A673 (cell line): ENCODE results near the gene FHIT. TPM values are rescaled to one million over a fixed set of nuclear protein-coding genes. Genes with fewer than 3 reads are reported as not detected.

ENCODE experiments used
- BruUV-seq: library from RNA; stranded (reverse); fragments of 400-500 nt; replicated peaks from 2 replicates; lab custom pipeline; 2021; lab: Mats Ljungman, UMichigan
- CTCF ChIA-PET: fragments of 300-600 bp; sonication (Branson Sonifier 250); formaldehyde crosslinking; loops from one replicate; lab custom pipeline; 2022; ENCODE audit warnings: antibody characterized with exemption; lab: Charles Lee
- POLR2A ChIA-PET: fragments of 300-600 bp; sonication (Branson Sonifier 250); formaldehyde crosslinking; loops from one replicate; lab custom pipeline; 2022; ENCODE audit warnings: antibody characterized with exemption; ENCODE audit not compliant: low non-redundant PET; lab: Charles Lee
- DNase-seq: peaks from one replicate; pipeline ENCODE4 v3.0.0-alpha.2; 2015; ENCODE audit warnings: low spot score
- H3K27ac ChIP-seq: fragments of 200-600 bp; sonication (generic); 2 replicates; pipeline ENCODE4 v1.5.1; 2016; ENCODE audit warnings: mixed run types, low read depth, mild to moderate bottlenecking, mixed read lengths, antibody characterized with exemption, low read length; ENCODE audit not compliant: poor library complexity, severe bottlenecking
- H3K27me3 ChIP-seq: fragments of 200-600 bp; sonication (generic); replicated peaks from 2 replicates; pipeline ENCODE4 v1.6.1; 2017; ENCODE audit warnings: mixed run types, low read depth, mild to moderate bottlenecking, mixed read lengths, antibody characterized with exemption, low read length; ENCODE audit not compliant: insufficient read depth, poor library complexity
- H3K36me3 ChIP-seq: fragments of 200-600 bp; sonication (generic); 2 replicates; pipeline ENCODE4 v1.6.1; 2016; ENCODE audit warnings: mixed run types, mild to moderate bottlenecking, mixed read lengths, antibody characterized with exemption, low read length; ENCODE audit not compliant: insufficient read depth, poor library complexity, severe bottlenecking
- H3K4me1 ChIP-seq: fragments of 200-600 bp; sonication (generic); 2 replicates; pipeline ENCODE4 v1.6.1; 2017; ENCODE audit warnings: mixed run types, mild to moderate bottlenecking, mixed read lengths, antibody characterized with exemption, low read length; ENCODE audit not compliant: insufficient read depth, poor library complexity, severe bottlenecking
- H3K4me3 ChIP-seq: fragments of 200-600 bp; sonication (generic); 2 replicates; pipeline ENCODE4 v1.5.1; 2016; ENCODE audit warnings: low read depth, mixed run types, mild to moderate bottlenecking, mixed read lengths, low read length; ENCODE audit not compliant: poor library complexity, severe bottlenecking
- H3K9me3 ChIP-seq: fragments of 200-600 bp; sonication (generic); 2 replicates; pipeline ENCODE4 v1.6.1; 2016; ENCODE audit warnings: mixed run types, low read depth, mild to moderate bottlenecking, mixed read lengths, antibody characterized with exemption, low read length; ENCODE audit not compliant: poor library complexity, severe bottlenecking
- EZH2 ChIP-seq: fragments of 200-600 bp; sonication (generic); IDR thresholded peaks from 2 replicates; pipeline ENCODE4 v1.6.1; 2017; ENCODE audit warnings: borderline replicate concordance, low read depth, mild to moderate bottlenecking, mixed read lengths, antibody characterized with exemption, low read length; ENCODE audit not compliant: poor library complexity, severe bottlenecking
- intact Hi-C: fragments of 100-400 bp; cut with micrococcal nuclease; formaldehyde crosslinking; loops from one replicate; pipeline ENCODE4 v1.10.0; 2022; ENCODE audit not compliant: unreplicated experiment
- total RNA-seq: library from RNA; stranded (reverse); gene quantifications from 2 replicates; pipeline ENCODE4 v1.2.3, GENCODE V29; 2021
- TF ChIP-seq, protein P1 (sequence below): fragments of 300-800, 200-600 bp; sonication (generic); conservative IDR thresholded peaks from 2 replicates; pipeline ENCODE4 v1.5.1; 2017; ENCODE audit warnings: low read depth, mild to moderate bottlenecking, antibody characterized with exemption, low read length, moderate library complexity, mixed read lengths

The FHIT gene
- total RNA-seq, 1 experiment from 2014 or later = not detected

DNA sequence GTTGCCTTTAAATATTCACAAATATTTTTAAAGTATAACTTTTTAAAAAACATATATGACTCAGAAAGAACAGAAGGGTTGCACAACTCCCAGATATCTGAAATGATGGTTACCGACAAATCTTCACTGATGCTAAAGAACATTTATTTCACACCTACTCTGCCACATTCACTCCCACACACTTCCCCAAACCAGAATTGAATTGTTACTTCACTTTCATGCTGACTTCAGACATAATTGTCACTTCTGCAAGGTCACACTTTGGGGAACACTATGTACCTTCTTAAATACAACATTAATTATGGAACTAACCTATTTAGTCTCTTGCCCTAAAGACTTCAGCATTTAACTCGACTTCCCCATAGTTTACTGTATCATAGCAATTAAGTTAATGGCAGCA, 795.1 kb downstream of the FHIT start:
- no peaks in the 10 kb centered on the region for H3K27me3 ChIP-seq
- TF ChIP-seq, protein P1, sequence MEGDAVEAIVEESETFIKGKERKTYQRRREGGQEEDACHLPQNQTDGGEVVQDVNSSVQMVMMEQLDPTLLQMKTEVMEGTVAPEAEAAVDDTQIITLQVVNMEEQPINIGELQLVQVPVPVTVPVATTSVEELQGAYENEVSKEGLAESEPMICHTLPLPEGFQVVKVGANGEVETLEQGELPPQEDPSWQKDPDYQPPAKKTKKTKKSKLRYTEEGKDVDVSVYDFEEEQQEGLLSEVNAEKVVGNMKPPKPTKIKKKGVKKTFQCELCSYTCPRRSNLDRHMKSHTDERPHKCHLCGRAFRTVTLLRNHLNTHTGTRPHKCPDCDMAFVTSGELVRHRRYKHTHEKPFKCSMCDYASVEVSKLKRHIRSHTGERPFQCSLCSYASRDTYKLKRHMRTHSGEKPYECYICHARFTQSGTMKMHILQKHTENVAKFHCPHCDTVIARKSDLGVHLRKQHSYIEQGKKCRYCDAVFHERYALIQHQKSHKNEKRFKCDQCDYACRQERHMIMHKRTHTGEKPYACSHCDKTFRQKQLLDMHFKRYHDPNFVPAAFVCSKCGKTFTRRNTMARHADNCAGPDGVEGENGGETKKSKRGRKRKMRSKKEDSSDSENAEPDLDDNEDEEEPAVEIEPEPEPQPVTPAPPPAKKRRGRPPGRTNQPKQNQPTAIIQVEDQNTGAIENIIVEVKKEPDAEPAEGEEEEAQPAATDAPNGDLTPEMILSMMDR = no peak
- no peak for TF ChIP-seq EZH2
- intact Hi-C loops = no loop called here
- ChIA-PET POLR2A (no interaction called here), CTCF (no interaction called here)
- H3K9me3 ChIP-seq = no peaks in the 10 kb centered on the region
- H3K36me3 ChIP-seq = no peaks in the 10 kb centered on the region
- DNase-seq = no peak
- no peak overlapping the region for H3K27ac ChIP-seq
- no TSS peak for BruUV-seq
- no peak overlapping the region for H3K4me3 ChIP-seq
- H3K4me1 ChIP-seq = no peaks in the 10 kb centered on the region

DNA sequence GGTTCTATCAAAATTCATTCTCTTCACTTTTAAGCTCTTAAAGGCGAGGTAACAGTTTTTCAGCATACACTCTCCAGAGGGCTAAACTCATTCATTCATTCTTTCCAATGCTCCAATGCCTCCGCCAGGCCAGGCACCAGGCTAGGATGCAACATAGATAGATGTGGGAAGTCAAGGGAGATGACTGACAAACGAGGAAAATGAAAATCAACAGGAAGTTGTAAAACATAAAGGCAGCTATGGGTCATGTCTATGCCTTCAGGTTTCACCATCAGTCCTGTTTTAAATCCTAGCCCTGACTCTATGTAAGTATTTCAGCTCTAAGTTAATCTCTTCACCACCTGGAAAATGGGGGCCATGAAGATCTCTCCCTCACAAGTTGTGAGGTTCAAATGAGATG, 797.9 kb downstream of the FHIT start:
- CTCF ChIA-PET = no interaction called here
- TF ChIP-seq EZH2 = no peak
- TF ChIP-seq, protein P1 = no peak
- Histone ChIP-seq H3K27me3 (no peaks in the 10 kb centered on the region), H3K4me3 (no peak overlapping the region), H3K36me3 (no peaks in the 10 kb centered on the region), H3K4me1 (no peaks in the 10 kb centered on the region), H3K27ac (no peak overlapping the region), H3K9me3 (no peaks in the 10 kb centered on the region)
- POLR2A ChIA-PET = no interaction called here
- no TSS peak for BruUV-seq
- intact Hi-C loops = no loop called here
- no peak for DNase-seq

DNA sequence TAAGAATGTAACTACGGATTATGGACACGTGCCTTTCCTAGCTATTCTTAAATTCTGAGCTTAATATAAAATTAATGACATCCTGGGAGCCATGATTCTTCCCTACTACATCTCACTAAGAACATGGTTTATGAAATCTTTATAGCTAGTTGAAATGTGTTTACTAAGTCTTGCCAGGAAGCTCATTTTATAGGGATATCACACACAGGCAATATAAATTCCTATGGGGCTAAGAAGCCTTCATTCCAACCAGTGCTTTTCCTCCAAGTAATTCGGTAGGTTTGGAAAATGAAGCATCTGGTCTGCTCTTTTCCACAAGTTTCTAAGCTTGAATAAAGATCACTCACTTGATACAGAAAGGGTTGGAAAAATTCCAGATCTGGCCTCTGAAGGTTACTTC, 802.6 kb downstream of the FHIT start:
- CTCF ChIA-PET = no interaction called here
- DNase-seq = no peak
- no TSS peak for BruUV-seq

DNA sequence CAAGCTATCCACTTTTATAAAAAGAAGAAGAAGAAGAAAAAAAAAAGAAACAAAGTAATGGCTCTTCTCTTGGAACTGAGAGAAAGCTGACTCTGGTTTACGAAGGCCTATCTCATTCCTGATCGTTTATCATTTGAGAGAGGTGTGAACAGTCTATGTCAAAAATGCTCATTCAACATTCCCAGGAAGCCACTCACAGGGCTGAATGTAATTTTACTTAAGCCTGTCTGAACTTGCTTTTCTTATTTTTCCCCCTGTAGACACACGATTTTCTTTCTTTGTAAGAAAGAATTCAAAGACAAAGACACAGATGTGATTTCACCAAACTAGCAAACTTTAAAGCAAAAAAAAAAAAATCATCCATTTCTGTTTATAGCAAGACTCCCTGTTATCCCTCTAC, 805.8 kb downstream of the FHIT start:
- H3K4me1 ChIP-seq = no peaks in the 10 kb centered on the region
- no peaks in the 10 kb centered on the region for H3K36me3 ChIP-seq
- H3K27me3 ChIP-seq = no peaks in the 10 kb centered on the region
- no peaks in the 10 kb centered on the region for H3K9me3 ChIP-seq
- POLR2A ChIA-PET = no interaction called here
- intact Hi-C loops = no loop called here
- CTCF ChIA-PET = no interaction called here
- no TSS peak for BruUV-seq
- no peak overlapping the region for H3K27ac ChIP-seq
- TF ChIP-seq, protein P1 = no peak
- no peak for TF ChIP-seq EZH2
- no peak overlapping the region for H3K4me3 ChIP-seq
- DNase-seq = no peak

More for the DNA sequence above, 802.6 kb downstream of the FHIT start:
- H3K36me3 ChIP-seq = no peaks in the 10 kb centered on the region
- H3K4me1 ChIP-seq = no peaks in the 10 kb centered on the region
- H3K27me3 ChIP-seq = no peaks in the 10 kb centered on the region
- POLR2A ChIA-PET = no interaction called here
- no peak overlapping the region for H3K27ac ChIP-seq
- no peak overlapping the region for H3K4me3 ChIP-seq
- intact Hi-C loops = no loop called here
- TF ChIP-seq EZH2 = no peak
- H3K9me3 ChIP-seq = no peaks in the 10 kb centered on the region
